K562 (cell line): Measurements from ENCODE around the gene WIPF2. TPM values are rescaled to one million over a fixed set of nuclear protein-coding genes. Genes with fewer than 3 reads are reported as not detected.

Experiments used
- ARHGAP35 ChIP-seq: fragments of 450-650 bp; IDR thresholded peaks from 2 replicates; pipeline ENCODE4 v1.6.1; 2018; ENCODE audit not compliant: partially characterized antibody
- ARNT ChIP-seq, 2 experiments: fragments of 450-650 bp; IDR thresholded peaks; 2 replicates each; pipeline ENCODE4 v1.6.1; 2016; ENCODE audit warnings: mild to moderate bottlenecking in 1 of 2
- BCL6 ChIP-seq: fragments of 250-450 bp; sonication (Bioruptor Pico); IDR thresholded peaks from 2 replicates; pipeline ENCODE4 v1.4.0; 2020
- CGGBP1 ChIP-seq: fragments of 250-450 bp; sonication (Bioruptor Pico); IDR thresholded peaks from 2 replicates; pipeline ENCODE4 v1.9.0; 2021; ENCODE audit warnings: mild to moderate bottlenecking
- ETS2 ChIP-seq: IDR thresholded peaks from 2 replicates; pipeline ENCODE4 v1.6.1; 2016; ENCODE audit warnings: borderline replicate concordance, missing genetic modification characterization, mild to moderate bottlenecking, moderate library complexity, missing compliant biosample characterization; ENCODE audit not compliant: poor library complexity, severe bottlenecking
- KDM4B ChIP-seq, 2 experiments: fragments of 450-650 bp in 1 of 2; sonication (generic) in 1 of 2; IDR thresholded peaks; 2 replicates each; pipeline ENCODE4 v1.6.1; 2016 to 2017; ENCODE audit warnings: borderline replicate concordance in 2 of 2, antibody characterized with exemption in 1 of 2, low read depth in 1 of 2, mild to moderate bottlenecking in 1 of 2
- MEIS2 ChIP-seq: fragments of 450-650 bp; IDR thresholded peaks from 2 replicates; pipeline ENCODE4 v1.6.1; 2014; ENCODE audit warnings: mild to moderate bottlenecking; ENCODE audit not compliant: partially characterized antibody
- OTX1 ChIP-seq: fragments of 450-650 bp; formaldehyde crosslinking; IDR thresholded peaks from 2 replicates; pipeline ENCODE4 v1.4.0; 2022; ENCODE audit warnings: mild to moderate bottlenecking
- POLR2B ChIP-seq: fragments of 450-650 bp; IDR thresholded peaks from 2 replicates; pipeline ENCODE4 v1.6.1; 2018; ENCODE audit warnings: low read depth; ENCODE audit not compliant: partially characterized antibody
- SAP30 ChIP-seq: fragments of 200-600 bp; sonication (generic); IDR thresholded peaks from 2 replicates; pipeline ENCODE4 v1.6.1; 2012; ENCODE audit warnings: borderline replicate concordance, low read depth, mild to moderate bottlenecking, moderate library complexity, low read length, control low read depth, inconsistent platforms; ENCODE audit not compliant: insufficient read depth, poor library complexity, severe bottlenecking
- SIRT6 ChIP-seq: IDR thresholded peaks from one replicate; pipeline ENCODE4 v1.6.1; 2012; ENCODE audit warnings: low read depth, mild to moderate bottlenecking, control low read depth, inconsistent platforms, low read length, moderate library complexity
- U2AF2 ChIP-seq: fragments of 200-400 bp; formaldehyde crosslinking; optimal IDR thresholded peaks from 2 replicates; pipeline ENCODE3; 2017; ENCODE audit warnings: low read depth, mild to moderate bottlenecking, low read length
- ZBED1 ChIP-seq: IDR thresholded peaks from 2 replicates; pipeline ENCODE4 v1.6.1; 2014
- ZBTB49 ChIP-seq: sonication (generic); formaldehyde crosslinking; IDR thresholded peaks from 2 replicates; pipeline ENCODE4 v1.8.0; 2022; ENCODE audit warnings: missing genetic modification reagents, mild to moderate bottlenecking, borderline replicate concordance
- ZBTB9 ChIP-seq: fragments of 450-650 bp; formaldehyde crosslinking; IDR thresholded peaks from 2 replicates; pipeline ENCODE4 v1.4.0; 2020; ENCODE audit warnings: mild to moderate bottlenecking, moderate library complexity
- ZNF395 ChIP-seq: fragments of 200-800 bp; sonication (Bioruptor generic); IDR thresholded peaks from 2 replicates; pipeline ENCODE4 v1.6.1; 2017; ENCODE audit warnings: missing genetic modification characterization, missing compliant biosample characterization
- ZNF408 ChIP-seq: fragments of 250-450 bp; sonication (Bioruptor Pico); IDR thresholded peaks from 2 replicates; pipeline ENCODE4 v1.4.0; 2020; ENCODE audit warnings: low read depth, mild to moderate bottlenecking, moderate library complexity
- ZNF436 ChIP-seq: fragments of 250-450, 450-650 bp; sonication (Bioruptor Pico); formaldehyde crosslinking; IDR thresholded peaks from 2 replicates; pipeline ENCODE4 v1.7.0; 2020; ENCODE audit warnings: mild to moderate bottlenecking
- ZNF449 ChIP-seq: fragments of 250-450 bp; sonication (Bioruptor Pico); IDR thresholded peaks from 2 replicates; pipeline ENCODE4 v1.8.0; 2022; ENCODE audit warnings: moderate library complexity, mild to moderate bottlenecking, inconsistent platforms
- ZNF57 ChIP-seq: fragments of 450-650 bp; formaldehyde crosslinking; IDR thresholded peaks from 2 replicates; pipeline ENCODE4 v1.4.0; 2020; ENCODE audit warnings: mild to moderate bottlenecking, moderate library complexity
- polyA plus RNA-seq, 8 experiments: library from polyadenylated mRNA; depleted of rRNA in 4 of 8; stranded (reverse) in 5 of 8; unstranded in 3 of 8; fragments of >200 nt; fragmentation: Nextera tagmentation in 2 of 8; fragmentation: Illumina TruSeq in 1 of 8; extraction: Ambion mirVana in 2 of 8; extraction: Trizol in 1 of 8; gene quantifications; 2 replicates each; pipeline versions ENCODE4 v1.2.1 to v1.2.3, GENCODE V29; 2011 to 2014; ENCODE audit warnings: inconsistent platforms in 1 of 8, missing spikeins in 1 of 8
- total RNA-seq, 7 experiments: library from RNA; depleted of rRNA in 6 of 7; stranded (reverse); fragments of >200 nt in 6 of 7; fragmentation: Illumina TruSeq in 2 of 7; extraction: Trizol in 2 of 7; gene quantifications; 2 replicates each; pipeline versions ENCODE4 v1.2.1 to v1.2.3, GENCODE V29; 2011 to 2021; ENCODE audit warnings: low replicate concordance in 1 of 7

Gene WIPF2
- total and polyA plus RNA-seq, 9 of the 15 experiments (the other 6 are each of a cell fraction or from before 2014, with no cell fraction given), result 3.6 to 15.0 (median 5.3) TPM

- TF ChIP-seq OTX1 (0 out of 2 replicates have a peak, but pooled peaks have one; percentile 64), ETS2 (tag) (no peak), ZBTB49 (no peak), U2AF2 (no peak), ZNF395 (CRISPR knock-in tag) (peak; percentile 59; the same call in 1 of the 2 replicates), ZNF449 (CRISPR knock-in tag) (no peak), ZBED1 (no peak), POLR2B (peak; percentile 79), SIRT6 (no peak), KDM4B (IDR thresholded peaks at IDR 0.05; ENCODE audit: borderline replicate concordance in 2 of 2, low read depth in 1 of 2) (no peak; a peak in 1 of 4 replicates), BCL6 (CRISPR knock-in tag) (no peak), ZNF57 (CRISPR knock-in tag) (no peak), ARHGAP35 (no peak), ARNT (IDR thresholded peaks at IDR 0.05) (0 out of 4 replicates have a peak, but pooled peaks of 1 of the 2 experiments have one; percentile 14), ZBTB9 (CRISPR knock-in tag) (no peak), CGGBP1 (CRISPR knock-in tag) (peak; percentile 98; the same call in 1 of the 2 replicates), MEIS2 (peak; percentile 73), ZNF436 (CRISPR knock-in tag) (no peak), ZNF408 (no peak), SAP30 (no peak)
Observed at GRCh38 chr17:40218740-40219593, at the start of gene WIPF2 (continued).
